SK-N-SH (cell line): Measurements from ENCODE around the gene MEIS2.

Experiments used
- CTCF ChIP-seq: fragments of 200-600 bp; sonication (generic); IDR thresholded peaks from 2 replicates; pipeline ENCODE4 v1.6.1; 2017; ENCODE audit warnings: antibody characterized with exemption, mild to moderate bottlenecking, moderate library complexity
- EZH2phosphoT487 ChIP-seq: fragments of 200-600 bp; sonication (generic); IDR thresholded peaks from 2 replicates; pipeline ENCODE4 v1.6.1; 2017; ENCODE audit warnings: low read depth, mixed run types, mild to moderate bottlenecking, antibody characterized with exemption, moderate library complexity, borderline replicate concordance
- FOSL2 ChIP-seq: IDR thresholded peaks from 2 replicates; pipeline ENCODE4 v1.4.0; 2012; ENCODE audit warnings: low read depth, mild to moderate bottlenecking, moderate library complexity, borderline replicate concordance
- SIN3A ChIP-seq: IDR thresholded peaks from 2 replicates; pipeline ENCODE4 v1.6.1; 2012; ENCODE audit warnings: low read depth, mild to moderate bottlenecking, low read length, moderate library complexity, borderline replicate concordance
- TAF1 ChIP-seq: IDR thresholded peaks from 2 replicates; pipeline ENCODE4 v1.6.1; 2012; ENCODE audit warnings: low read depth, mild to moderate bottlenecking, low read length, moderate library complexity, borderline replicate concordance
- YY1 ChIP-seq: IDR thresholded peaks from 2 replicates; pipeline ENCODE4 v1.4.0; 2012; ENCODE audit warnings: low read depth, mild to moderate bottlenecking

GRCh38 chr15:36898536-36899126 is 201.7 kb downstream of the MEIS2 start:
- TF ChIP-seq EZH2phosphoT487 (no peak), CTCF (no peak), TAF1 (no peak), FOSL2 (no peak), YY1 (no peak), SIN3A (no peak)
